ENCODE measurements around the gene RGL4.

RGL4 gene

DNA sequence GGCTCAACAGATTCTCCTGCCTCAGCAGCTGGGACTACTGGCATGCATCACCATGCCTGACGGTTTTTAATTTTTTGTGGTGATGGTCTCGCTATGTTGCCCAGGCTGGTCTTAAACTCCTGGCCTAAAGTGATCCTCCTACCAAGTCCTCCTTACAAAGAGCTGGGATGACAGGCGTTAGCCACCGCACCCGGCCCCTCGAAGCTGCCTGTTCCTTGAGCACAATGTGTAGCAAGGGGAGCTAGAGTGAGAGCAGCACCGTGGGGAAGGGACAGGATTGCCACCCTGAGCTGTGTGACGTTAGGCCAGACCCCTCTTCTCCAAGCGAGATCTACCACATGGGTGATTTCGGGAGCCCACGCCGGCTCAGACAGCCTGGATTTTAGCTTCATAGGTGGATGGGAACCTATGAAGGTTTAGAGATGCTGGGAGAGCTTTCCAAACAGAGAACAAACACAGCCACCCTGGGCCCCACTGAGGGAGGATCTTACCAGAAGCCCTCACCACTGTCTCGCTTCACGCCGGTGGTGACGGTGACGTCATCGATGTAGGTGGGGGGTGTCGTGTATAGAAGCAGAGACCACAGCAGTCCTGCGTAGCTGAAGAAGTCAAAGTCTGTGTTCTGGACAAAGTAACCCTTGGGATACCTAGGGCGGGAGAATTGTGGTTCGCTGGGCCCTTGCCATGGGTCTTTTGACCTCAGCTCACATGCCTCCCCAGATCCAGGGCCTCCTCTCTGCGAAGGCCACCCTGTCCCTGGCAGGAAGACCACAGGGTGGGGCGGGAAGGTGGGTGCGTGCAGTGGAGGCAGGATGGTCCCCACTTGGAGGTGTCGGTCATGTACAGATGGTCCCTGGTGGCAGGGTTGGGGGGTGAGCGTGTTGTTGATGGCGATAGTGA, 23.1 kb downstream of the RGL4 start:
- H3K4me3 ChIP-seq (ENCODE audit: low read depth, low read length), result no peak overlapping the region
- no peak for TF ChIP-seq CTCF (IDR thresholded peaks at IDR 0.05; ENCODE audit: control insufficient read depth, extremely low read depth, insufficient read depth)
- no peak for DNase-seq (ENCODE audit: low read depth)

DNA sequence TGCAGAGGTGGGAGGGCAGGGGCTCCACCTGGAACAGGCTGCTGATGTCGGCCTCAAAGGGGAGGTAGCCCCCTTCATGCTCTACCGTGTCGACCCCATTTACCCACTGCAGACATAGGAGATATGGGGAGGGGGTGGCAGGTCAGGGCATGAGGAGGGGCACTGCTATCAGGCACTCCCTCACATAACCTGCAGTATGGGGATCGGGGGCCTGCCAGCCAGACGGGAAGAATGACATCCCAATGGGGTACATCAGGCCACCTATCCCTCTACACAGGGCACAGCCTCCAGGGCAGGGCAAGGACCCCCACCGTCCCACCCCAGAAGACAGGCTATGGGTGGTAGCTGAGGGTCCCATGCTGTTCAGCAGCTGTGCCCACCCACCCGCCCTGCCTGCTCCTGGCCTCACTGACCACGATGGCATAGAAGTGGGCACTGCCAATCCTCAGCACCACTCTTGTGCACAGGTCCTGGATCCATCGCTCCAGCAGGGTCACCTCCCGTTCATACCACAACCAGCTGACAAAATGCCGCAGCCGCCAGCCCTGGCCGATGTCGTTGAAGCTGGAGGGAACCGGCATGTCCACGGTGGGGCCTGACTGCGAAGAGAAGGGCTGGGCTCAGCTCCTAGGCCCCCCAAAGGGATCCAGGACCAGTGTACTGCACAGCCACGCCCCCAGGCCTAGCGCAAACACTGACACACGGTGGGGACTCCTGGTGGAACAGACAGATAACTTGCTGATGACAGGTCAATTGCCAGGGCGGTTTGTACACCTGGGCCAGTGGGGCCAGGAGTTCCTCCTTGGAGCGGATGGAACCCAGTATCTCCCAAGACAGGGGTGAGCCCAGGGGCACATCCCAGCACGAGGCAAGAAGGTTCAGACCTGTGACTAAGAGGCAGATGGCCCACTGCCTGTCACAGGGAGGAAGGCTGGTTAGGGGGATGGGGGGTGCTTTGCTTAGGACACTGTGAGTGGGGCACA, 24.1 kb downstream of the RGL4 start:
- TF ChIP-seq CTCF (IDR thresholded peaks at IDR 0.05; ENCODE audit: control insufficient read depth, extremely low read depth, insufficient read depth), result no peak
- no peak overlapping the region for H3K4me3 ChIP-seq (ENCODE audit: low read depth, low read length)
- DNase-seq (ENCODE audit: low read depth), result no peak

GRCh38 chr22:23715806-23716375, 25.1 kb downstream of the RGL4 start:
- H3K4me3 ChIP-seq (ENCODE audit: low read depth, low read length), result peak overlapping the region; percentile 77
- DNase-seq (ENCODE audit: low read depth), result no peak
- no peak for TF ChIP-seq CTCF (IDR thresholded peaks at IDR 0.05; ENCODE audit: control insufficient read depth, extremely low read depth, insufficient read depth)

DNA sequence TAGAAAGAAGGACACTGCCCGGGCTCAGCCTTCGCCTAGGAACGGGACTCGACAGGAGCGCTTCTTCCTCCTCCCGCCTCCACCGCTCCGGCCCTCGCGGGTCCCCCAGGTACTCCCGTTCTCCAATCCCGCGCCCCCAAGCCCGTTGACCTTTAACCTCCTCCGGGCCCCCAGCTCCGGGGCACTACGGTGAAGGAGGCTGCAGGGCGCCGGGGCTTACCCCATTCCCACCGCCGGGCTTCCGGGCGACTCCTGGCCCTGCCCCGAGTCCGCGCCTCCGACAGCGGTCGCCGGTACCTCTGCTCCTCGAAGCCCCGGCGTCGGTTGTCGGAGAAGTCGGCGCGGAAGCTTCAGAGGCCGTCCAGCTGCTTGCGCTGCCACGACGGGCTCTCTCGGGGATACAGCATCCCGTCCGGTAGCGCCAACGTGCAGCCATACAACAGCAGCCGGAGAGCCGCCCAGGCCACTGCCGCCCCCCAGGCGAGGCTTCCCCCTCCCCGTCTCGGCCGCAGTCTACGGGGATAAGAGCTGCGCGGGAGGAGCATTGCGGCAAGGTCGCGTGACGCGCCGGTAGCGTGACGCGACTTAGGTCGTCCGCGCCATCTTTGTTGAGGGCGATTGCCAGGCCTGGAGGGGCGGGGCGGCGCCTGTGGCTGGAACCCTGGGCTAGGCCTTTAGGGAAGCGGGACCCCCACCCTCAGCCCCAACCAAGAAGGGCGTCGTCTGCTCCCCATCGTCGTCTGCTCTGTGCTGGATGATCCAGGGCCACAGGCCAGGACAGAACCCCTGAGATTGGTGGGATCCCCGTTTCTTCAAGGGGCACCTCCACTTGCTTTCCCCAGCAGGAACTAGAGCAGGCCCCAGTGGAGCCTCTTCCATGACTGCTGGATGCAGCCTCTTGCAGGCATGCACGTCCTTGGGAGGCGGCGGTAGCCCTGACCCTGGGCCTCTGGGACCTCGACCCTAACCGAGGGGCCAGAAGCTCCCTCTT, 26.3 kb downstream of the RGL4 start:
- peak; percentile 42 for DNase-seq (ENCODE audit: low read depth)
- H3K4me3 ChIP-seq (ENCODE audit: low read depth, low read length), result peak overlapping the region; percentile 77
- TF ChIP-seq CTCF (IDR thresholded peaks at IDR 0.05; ENCODE audit: control insufficient read depth, extremely low read depth, insufficient read depth), result no peak

GRCh38 chr22:23718371-23719165, 27.8 kb downstream of the RGL4 start:
- TF ChIP-seq CTCF (IDR thresholded peaks at IDR 0.05; ENCODE audit: control insufficient read depth, extremely low read depth, insufficient read depth), result no peak
- DNase-seq (ENCODE audit: low read depth), result peak; percentile 4

More at GRCh38 chr22:23718371-23719165, 27.8 kb downstream of the RGL4 start:
- no peak overlapping the region for H3K4me3 ChIP-seq (ENCODE audit: low read depth, low read length)

Data from LNCaP clone FGC (cell line).